ENCODE measurements around the gene MPZL3.

MPZL3 gene, protein sequence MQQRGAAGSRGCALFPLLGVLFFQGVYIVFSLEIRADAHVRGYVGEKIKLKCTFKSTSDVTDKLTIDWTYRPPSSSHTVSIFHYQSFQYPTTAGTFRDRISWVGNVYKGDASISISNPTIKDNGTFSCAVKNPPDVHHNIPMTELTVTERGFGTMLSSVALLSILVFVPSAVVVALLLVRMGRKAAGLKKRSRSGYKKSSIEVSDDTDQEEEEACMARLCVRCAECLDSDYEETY

DNA sequence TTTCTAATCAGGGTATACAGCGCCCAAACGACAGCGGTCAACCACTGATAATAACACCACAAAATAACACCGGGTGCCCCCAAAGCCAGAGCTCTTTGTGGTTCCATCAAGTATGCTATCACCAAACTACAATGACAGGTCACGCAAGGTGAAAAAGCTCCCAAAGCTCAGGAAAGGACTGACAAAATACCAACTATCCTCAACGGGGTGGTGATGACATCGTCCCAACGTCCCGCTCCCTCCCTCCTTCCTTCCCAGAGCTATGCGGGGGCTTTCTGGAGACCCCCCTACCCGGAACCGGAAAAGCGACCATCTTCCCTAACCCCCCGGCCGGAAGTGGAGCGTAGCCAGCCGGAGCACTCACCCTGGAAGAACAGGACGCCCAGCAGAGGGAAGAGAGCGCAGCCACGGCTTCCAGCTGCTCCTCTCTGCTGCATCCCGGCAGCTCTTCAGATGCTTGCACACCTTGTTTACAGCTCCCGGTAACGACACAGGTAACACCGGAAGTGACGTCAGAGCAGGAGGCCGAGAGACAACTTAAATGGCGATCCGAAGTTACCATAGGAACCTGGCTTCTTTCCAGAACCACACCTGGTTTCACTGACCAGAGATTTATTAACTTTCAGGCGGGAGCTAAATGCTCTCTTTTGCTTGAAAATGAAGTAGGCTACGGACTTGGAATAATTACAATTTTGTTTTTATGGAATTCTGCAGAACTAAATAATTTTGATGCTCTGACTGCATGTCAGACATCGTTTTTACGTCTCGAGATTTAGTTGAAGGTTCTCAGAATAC, at the start of gene MPZL3:
TSS of gene MPZL3 (minus strand) at position 508 of the 795 bp plus-strand sequence. CDS start at position 437, 71 bp downstream.
- Histone ChIP-seq H3K27ac (peak within 1 kb of the TSS in 1 of 2 donors; percentile 69), H3K4me3 (peak within 1 kb of the TSS; percentile 77)
- TF ChIP-seq, protein P1, sequence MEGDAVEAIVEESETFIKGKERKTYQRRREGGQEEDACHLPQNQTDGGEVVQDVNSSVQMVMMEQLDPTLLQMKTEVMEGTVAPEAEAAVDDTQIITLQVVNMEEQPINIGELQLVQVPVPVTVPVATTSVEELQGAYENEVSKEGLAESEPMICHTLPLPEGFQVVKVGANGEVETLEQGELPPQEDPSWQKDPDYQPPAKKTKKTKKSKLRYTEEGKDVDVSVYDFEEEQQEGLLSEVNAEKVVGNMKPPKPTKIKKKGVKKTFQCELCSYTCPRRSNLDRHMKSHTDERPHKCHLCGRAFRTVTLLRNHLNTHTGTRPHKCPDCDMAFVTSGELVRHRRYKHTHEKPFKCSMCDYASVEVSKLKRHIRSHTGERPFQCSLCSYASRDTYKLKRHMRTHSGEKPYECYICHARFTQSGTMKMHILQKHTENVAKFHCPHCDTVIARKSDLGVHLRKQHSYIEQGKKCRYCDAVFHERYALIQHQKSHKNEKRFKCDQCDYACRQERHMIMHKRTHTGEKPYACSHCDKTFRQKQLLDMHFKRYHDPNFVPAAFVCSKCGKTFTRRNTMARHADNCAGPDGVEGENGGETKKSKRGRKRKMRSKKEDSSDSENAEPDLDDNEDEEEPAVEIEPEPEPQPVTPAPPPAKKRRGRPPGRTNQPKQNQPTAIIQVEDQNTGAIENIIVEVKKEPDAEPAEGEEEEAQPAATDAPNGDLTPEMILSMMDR (IDR thresholded peaks at IDR 0.05), result no peak
- no peak for DNase-seq (ENCODE audit: low spot score)

DNA sequence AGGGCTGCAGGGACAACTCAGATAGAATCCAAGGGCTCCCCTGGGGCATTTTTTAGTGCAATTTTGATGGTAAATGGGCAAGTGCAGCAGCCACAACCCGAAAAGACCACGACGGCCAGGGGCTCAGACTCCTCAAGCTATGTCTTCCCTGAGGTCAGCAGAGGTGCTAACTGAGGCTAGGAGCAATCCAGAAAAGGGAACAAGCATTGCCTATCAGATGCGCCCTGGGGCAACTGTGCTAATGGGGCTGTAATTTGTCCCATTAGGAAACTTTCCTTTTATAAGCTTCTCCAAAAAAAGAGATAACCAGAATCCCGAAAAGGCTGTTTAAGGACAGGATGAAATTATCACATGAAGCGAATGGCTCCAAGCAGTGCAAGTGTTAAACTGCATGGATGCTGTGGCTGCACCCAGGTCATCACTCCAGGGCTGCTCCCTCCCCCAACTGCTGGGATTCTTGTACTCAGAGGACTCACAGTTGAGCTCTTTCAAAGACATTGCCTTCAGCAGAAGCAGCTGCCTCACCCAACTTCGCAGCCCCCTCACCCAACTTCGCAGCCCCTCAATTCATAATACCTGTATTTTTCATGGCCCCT, 49.5 kb upstream of the MPZL3 start:
- TF ChIP-seq, protein P1 (IDR thresholded peaks at IDR 0.05), result no peak
- DNase-seq (ENCODE audit: low spot score), result no peak
- H3K27ac ChIP-seq, result no peak overlapping the region
- H3K4me3 ChIP-seq, result no peak overlapping the region

DNA sequence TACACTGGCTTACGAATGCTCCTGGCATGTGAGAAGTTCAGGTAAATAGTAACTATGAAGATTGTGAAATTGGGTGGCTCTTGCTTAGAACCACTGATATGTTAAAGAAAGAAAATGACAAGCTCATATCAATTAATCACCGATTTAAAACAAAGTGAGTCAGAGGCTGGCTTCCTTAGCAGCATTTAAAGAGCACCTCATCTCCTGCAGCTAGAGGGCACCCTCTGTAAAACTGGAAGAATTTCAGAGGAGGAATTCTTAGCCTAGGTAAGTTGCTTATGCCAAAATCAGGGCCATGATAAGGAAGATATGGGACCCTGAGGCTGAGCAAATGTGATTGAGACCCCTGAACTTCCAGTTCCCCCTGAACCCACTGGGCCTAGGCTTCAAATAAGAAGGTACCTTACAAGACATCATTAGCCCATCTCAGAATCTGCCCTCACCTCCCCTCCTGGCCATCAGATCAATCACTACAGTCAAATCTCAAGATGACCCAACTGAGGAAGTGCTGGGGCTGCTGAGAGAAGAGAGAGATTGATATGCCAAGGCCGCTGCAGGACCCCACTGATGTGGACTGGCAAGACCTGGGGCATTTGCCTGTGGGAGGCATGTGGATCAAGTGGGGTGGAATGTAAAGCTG, 43.8 kb upstream of the MPZL3 start:
- Histone ChIP-seq H3K27ac (no peak overlapping the region), H3K4me3 (no peak overlapping the region)
- TF ChIP-seq, protein P1 (IDR thresholded peaks at IDR 0.05), result no peak
- no peak for DNase-seq (ENCODE audit: low spot score)

DNA sequence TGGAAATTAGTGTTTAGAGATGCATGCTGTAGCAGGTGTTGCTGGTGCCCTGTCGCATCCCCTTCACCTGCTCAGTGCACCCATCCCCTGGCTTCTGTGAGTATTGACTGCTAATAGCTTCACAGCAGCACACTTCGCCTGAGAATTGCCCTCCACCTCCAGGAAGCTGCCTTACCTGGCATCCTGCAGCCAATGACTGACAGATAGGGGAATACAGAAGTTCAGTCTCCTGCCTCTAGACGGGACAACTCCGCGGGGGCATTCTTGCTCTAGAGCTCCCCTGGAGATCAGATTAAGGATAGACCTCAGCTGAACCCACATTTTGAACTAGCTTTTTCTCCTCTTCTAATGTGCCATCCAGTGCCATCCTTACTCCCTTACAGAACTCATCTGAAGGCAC, 43.0 kb upstream of the MPZL3 start:
- DNase-seq (ENCODE audit: low spot score), result no peak
- H3K27ac ChIP-seq, result no peak overlapping the region
- TF ChIP-seq, protein P1 (IDR thresholded peaks at IDR 0.05), result no peak
- no peak overlapping the region for H3K4me3 ChIP-seq

DNA sequence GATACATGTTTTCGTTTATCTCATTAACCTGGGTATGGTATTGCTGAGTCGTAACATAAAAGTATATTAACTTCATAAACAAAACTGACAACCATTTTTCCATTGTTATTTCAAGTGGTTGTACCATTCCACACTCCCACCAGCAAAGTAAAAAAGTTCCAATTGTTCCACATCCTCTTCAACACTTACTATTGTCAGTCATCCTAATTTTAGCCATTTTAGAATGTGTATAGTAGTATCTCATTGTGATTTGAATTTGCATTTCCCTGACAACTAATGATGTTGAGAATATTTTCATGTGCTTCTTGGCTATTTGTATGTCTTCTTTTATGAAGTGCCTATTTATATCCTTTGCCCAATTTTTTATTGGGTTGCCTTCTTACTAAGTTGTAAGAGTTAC, 41.9 kb upstream of the MPZL3 start:
- Histone ChIP-seq H3K27ac (no peak overlapping the region), H3K4me3 (no peak overlapping the region)
- TF ChIP-seq, protein P1 (IDR thresholded peaks at IDR 0.05), result no peak
- no peak for DNase-seq (ENCODE audit: low spot score)

DNA sequence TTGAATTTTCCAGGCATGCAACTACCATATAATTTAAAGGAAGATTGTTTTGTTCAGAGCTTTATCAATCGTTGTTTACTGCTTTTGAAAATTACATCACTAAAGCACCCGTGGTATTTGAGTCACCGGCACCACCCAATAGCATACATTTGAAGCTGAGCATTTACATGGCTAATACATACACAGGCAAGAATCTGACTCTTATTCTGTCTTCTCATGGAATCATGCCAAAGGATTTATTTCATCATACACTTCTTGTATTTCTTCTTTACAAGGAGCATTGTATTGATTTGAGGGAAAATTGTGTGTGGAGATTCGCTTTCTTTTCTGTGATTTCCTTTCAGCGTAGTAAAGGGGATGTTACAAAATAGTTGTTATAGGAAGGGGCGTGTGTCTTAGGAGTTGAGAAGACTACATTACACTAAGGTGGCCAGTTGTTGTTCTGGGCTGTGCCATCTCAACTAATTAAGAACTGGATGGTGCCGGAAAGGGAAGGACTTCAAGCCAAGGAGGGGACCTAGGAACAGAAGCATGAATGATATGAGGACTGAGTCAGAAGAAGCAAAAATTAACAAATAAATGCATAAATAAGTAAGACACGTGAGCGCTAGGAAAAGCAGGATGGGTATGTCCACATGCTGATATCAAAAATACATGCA, 39.4 kb upstream of the MPZL3 start:
- H3K27ac ChIP-seq, result no peak overlapping the region
- H3K4me3 ChIP-seq, result no peak overlapping the region
- TF ChIP-seq, protein P1 (IDR thresholded peaks at IDR 0.05), result no peak
- DNase-seq (ENCODE audit: low spot score), result no peak
